HG02678 (cell line): Measurements from ENCODE around the gene DCTPP1.
A peak's percentile ranks its signal among the peaks of the same experiment; 100 is the strongest.

Source experiments
- ATAC-seq: cut with Tn5 transposase; IDR thresholded peaks from one replicate; pipeline ENCODE4 v1.9.1; 2021; ENCODE audit warnings: mild to moderate bottlenecking, moderate library complexity; ENCODE audit not compliant: unreplicated experiment

Gene DCTPP1

DNA sequence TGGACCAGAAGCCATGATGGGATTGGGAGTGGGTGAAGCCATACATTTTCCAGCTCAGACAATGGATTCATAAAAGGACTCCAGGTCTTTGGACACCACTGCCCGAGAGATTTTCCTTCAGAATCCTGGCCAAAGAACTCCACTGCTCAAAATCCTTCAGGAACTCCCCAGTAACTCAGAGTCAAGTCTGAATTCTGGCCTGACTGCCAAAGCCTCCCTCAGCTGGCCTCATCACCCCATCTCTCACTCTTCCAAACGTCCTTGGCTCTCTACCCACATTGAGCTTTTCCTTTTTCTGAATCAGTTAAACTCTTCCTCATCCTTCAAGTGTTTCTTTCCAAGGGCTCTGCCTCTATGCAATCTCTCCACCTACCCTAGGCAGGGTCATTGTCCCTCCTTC, 46.3 kb downstream of the DCTPP1 start:
- ATAC-seq: no peak

GRCh38 chr16:30382111-30382881, 47.5 kb downstream of the DCTPP1 start, which contains the start of gene SEPTIN1:
Gene SEPTIN1 (minus strand): TSS chr16:30382561. CDS start chr16:30382542, 19 bp downstream.
- peak; percentile 29 for ATAC-seq

DNA sequence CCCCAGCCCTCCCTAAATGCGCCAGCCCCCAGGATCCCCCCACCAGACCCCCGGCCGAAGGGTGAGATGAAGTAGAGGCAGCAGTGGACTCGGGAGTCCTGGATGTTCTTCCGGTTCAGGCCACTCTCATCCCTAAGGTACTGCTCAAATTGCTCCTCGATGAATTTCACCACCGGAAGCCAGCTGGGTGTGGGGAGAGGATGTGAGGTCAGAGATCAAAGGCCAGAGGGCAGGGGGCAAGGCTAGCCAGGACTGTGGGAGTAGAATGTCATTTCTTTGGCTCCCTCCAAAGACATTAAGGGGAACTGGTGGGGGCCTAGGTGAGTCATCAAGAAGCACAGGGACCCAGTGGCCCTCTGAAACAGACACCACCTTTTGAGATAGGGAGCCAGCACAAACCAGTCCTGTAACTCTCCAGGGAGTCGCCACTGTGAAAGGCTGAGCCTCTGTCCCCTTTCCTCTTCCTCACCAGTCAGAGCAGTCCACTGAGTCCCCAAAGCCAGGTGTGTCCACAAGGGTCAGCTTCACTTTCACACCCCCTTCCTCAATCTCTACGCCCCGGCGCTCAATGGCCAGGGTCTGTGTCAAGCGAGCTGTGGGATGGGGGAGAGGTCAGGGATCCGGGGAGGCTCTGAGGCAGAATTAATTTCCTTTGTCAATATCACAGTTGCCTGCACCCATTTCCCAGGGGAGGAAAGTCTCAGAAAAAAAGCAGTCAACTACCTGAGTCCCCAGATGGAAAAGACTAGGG, 48.4 kb downstream of the DCTPP1 start:
- ATAC-seq: no peak

- no peak for ATAC-seq
These were observed 49.0 kb downstream of the DCTPP1 start for GRCh38 chr16:30380803-30381208.

DNA sequence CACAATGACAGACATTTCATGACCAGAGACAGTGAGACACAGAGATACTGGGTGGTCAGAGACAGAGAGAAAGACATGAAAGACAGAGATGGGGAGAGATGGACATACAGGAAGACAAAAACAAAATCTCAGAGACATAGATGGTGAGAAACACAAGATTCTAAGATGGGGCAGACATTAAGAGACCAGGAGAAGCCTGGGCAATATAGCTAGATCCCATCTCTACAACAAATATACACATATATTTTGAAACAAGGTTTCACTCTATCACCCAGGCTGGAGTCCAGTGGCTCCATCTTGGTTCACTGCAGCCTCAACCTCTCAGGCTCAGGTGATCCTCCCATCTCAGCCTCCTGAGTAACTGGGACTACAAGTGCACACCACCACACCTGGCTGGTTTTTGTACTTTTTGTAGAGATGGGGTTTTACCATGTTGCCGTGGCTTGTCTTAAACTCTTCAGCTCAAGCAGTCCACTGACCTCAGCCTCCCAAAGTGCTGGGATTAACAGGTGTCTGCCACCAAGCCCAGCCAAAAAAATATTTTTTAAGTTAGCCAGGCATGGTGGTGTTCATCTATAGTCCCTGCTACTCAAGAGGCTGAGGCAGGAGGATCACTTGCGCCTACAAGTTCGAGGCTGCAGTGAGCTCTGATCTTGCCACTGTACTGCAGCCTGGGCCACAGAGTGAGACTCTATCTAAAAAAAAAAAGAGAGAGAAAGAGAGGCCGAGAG, 49.6 kb downstream of the DCTPP1 start:
- no peak for ATAC-seq

DNA sequence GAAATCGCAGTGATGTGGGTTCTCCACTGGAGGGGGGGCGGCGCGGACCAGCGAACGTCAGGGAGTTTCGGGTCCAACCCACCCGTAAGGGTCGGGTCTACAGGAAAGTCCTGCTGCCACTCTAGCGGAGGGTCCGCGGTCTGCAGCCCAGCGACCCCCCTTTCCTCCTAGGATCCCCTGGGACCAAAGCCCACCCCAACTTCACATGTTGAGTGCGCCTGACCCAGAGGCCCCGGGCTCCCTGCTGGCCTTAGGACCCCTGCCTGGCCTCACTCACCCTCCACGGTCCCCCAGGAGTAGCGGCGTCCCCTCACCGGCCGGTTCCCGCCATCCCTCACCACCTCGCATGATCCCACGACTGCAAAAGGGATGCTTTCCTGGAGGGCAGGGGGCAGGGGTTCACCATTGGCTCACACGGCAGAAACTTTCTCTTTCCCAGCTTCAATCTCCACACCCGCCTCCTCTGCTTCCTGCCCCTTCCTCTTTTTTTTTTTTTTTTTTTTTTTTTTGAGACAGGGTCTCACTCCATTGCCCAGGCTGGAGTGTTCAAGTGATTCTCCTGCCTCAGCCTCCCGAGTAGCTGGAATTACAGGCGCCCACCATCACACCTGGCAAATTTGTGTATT, 50.6 kb downstream of the DCTPP1 start:
- ATAC-seq: no peak

GRCh38 chr16:30378236-30379157, 51.3 kb downstream of the DCTPP1 start:
- peak; percentile 88 for ATAC-seq

GRCh38 chr16:30377812-30378235, 52.0 kb downstream of the DCTPP1 start:
- ATAC-seq: peak; percentile 42

DNA sequence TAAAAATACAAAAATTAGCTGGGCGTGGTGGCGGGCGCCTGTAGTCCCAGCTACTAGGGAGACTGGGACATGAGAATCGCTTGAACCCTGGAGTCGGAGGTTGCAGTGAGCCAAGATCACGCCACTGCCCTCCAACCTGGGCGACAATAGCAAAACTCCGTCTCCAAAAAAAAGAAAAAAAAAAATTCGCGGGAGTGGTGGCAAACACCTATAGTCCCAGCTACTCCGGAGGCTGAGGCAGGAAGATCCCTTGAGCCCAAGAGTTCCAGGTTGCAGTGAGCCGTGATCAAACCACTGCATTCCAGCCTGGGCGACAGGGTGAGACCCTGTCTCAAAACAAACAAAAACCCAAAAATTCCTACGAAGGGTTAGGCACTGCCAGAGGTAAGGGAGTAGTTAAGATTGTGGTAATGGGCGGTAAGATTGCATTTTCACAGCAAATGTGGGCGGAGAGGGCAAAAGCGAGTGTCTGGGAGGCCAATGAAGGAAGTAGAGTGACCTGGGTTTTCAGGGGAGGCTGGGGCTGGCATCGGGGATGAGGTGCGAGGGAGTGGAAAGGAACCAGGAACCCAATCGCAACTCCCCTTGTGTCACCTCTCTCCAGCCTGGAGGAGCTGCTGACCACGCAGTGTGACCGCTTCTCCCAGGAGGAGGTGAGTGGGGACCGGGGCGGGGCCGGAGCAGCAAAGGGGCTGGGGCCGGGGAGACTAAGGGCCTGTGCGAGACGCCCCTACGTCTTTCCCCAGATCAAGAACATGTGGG, 52.6 kb downstream of the DCTPP1 start:
- no peak for ATAC-seq

GRCh38 chr16:30376461-30376902, 53.3 kb downstream of the DCTPP1 start:
- ATAC-seq: no peak

DNA sequence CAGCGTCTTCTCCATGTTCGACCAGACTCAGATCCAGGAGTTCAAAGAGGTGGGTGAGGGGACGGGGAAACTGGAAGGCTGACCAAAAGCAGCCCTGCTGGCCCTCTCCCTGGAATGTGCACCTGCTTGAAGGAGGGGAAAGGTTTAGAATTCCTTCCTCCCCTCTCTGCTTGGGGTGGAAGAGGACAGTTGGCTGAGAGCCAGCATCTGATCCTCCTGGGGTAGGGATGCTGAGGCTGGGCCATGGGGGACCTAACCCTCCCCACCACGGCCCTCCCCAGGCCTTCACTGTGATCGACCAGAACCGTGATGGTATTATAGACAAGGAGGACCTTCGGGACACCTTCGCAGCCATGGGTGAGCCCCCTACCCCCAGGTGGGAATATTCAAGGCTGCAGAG, 54.0 kb downstream of the DCTPP1 start:
- ATAC-seq: no peak

DNA sequence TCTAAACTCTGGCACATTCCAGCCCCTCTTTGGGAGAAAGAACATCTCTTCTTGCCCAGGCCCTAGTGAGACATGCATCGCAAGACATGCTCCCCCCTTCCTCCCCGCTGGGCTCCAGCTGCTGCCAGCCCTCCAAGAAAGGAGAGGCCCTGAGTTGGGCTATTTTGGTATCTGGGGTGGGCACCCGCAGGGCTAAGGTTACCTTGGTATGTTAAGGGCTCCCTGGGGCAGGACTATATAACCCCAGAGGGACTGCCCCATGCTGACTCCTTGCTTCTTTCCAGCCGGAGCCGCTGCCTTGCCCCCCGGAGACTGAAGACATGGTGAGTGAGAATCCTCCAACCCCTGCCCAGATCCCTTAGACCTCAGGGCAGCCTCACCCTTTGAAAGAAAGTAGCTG, 55.3 kb downstream of the DCTPP1 start, which contains the start of gene MYL11:
MYL11 (plus strand) TSS at position 265 of the 400 bp plus-strand sequence; CDS start at position 321, 56 bp downstream.
- no peak for ATAC-seq
